Measurements from ENCODE around the gene NDUFAF4. TPM values are rescaled to one million over a fixed set of nuclear protein-coding genes. Genes with fewer than 3 reads are reported as not detected.

NDUFAF4 gene
- total and polyA plus RNA-seq, 2 experiments from 2014 or later, result 19.5 to 79.3 TPM

DNA sequence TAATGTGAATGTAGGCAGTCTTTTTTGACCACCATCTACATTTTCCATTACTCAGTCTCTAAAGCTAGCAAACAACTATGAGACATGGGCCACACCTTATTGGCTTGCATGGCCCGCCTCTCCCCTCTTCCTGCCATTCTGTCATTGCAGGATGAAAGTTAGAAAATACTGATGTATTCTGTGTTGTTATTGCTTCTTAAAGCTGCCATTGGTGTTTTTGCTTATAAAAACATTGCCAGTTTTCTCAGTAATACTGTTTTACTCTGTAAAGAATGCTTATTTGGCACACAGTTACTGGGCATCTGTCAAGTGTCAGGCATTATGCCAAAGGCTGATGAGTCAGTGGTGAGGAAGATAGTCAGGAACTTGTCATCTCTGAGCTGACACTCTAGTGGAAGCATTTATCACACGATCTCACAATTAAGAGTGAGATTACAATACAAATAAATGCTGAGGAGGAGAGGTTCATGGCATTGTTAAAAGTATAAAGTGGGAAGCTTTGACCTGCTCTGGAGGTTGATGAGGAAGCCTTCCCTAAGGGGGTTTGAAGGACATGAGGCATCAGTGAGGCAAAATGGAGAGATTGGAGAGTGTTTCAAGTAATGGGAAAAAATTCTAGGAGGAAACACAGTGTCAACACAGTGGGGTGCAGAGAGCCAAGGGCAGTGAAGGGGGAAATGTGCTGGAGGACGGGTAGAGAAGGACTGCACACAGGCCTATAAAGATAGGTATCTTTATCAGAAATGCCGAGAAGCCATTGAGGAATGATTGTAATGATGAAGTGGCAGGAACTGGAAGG, 41.5 kb upstream of the NDUFAF4 start:
- Histone ChIP-seq H3K4me3 (no peak overlapping the region), H3K27ac (no peak overlapping the region), H3K36me3 (no peaks in the 10 kb centered on the region), H3K4me1 (ENCODE audit: low read depth) (no peaks in the 10 kb centered on the region), H3K9me3 (ENCODE audit: low read depth) (no peaks in the 10 kb centered on the region), H3K27me3 (peaks cover 4% of the 10 kb centered on the region)
- peak in 1 of 2 donors; percentile 54 for DNase-seq (ENCODE audit: low read depth in 1 of 2, low spot score in 1 of 2)
- no peak for TF ChIP-seq CTCF (IDR thresholded peaks at IDR 0.05; ENCODE audit: low read depth, low read length)

GRCh38 chr6:96934087-96934486, 36.4 kb upstream of the NDUFAF4 start:
- DNase-seq (ENCODE audit: low read depth in 1 of 2, low spot score in 1 of 2), result no peak
- H3K27me3 ChIP-seq, result peaks cover 8% of the 10 kb centered on the region
- no peak overlapping the region for H3K4me3 ChIP-seq
- H3K36me3 ChIP-seq, result no peaks in the 10 kb centered on the region
- no peaks in the 10 kb centered on the region for H3K4me1 ChIP-seq (ENCODE audit: low read depth)
- no peaks in the 10 kb centered on the region for H3K9me3 ChIP-seq (ENCODE audit: low read depth)
- H3K27ac ChIP-seq, result no peak overlapping the region
- no peak for TF ChIP-seq CTCF (IDR thresholded peaks at IDR 0.05; ENCODE audit: low read depth, low read length)

GRCh38 chr6:96931198-96931597, 33.5 kb upstream of the NDUFAF4 start:
- H3K4me1 ChIP-seq (ENCODE audit: low read depth), result no peaks in the 10 kb centered on the region
- no peak for TF ChIP-seq CTCF (IDR thresholded peaks at IDR 0.05; ENCODE audit: low read depth, low read length)
- H3K27me3 ChIP-seq, result peaks cover 32% of the 10 kb centered on the region
- H3K4me3 ChIP-seq, result no peak overlapping the region
- H3K36me3 ChIP-seq, result no peaks in the 10 kb centered on the region
- no peak for DNase-seq (ENCODE audit: low read depth in 1 of 2, low spot score in 1 of 2)
- no peak overlapping the region for H3K27ac ChIP-seq
- H3K9me3 ChIP-seq (ENCODE audit: low read depth), result no peaks in the 10 kb centered on the region

DNA sequence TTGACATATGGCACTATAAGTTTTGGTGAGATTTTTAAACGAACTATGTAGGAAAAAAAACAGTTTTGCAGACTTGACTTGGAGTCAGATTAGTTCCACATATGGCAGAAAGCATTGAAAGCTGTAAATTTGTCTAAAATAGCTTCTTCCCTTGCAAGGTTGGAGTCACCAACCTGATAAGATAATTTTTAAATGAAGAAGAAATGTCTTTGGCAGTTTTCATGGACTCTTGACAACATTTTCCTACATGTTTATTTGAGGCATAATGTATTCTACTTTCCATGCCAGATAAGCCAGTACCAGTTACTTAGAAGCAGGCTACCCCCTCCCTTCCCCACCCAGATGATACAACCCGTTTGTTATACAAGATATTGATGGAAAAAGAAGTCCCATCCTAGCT, 32.0 kb upstream of the NDUFAF4 start:
- TF ChIP-seq CTCF (IDR thresholded peaks at IDR 0.05; ENCODE audit: low read depth, low read length), result no peak
- Histone ChIP-seq H3K4me1 (ENCODE audit: low read depth) (no peaks in the 10 kb centered on the region), H3K27ac (no peak overlapping the region), H3K36me3 (no peaks in the 10 kb centered on the region), H3K9me3 (ENCODE audit: low read depth) (no peaks in the 10 kb centered on the region), H3K27me3 (peaks cover 32% of the 10 kb centered on the region), H3K4me3 (no peak overlapping the region)
- DNase-seq (ENCODE audit: low read depth in 1 of 2, low spot score in 1 of 2), result no peak

GRCh38 chr6:96927660-96928059, 30.0 kb upstream of the NDUFAF4 start:
- Histone ChIP-seq H3K4me1 (ENCODE audit: low read depth) (no peaks in the 10 kb centered on the region), H3K4me3 (no peak overlapping the region), H3K27ac (no peak overlapping the region), H3K27me3 (peaks cover 32% of the 10 kb centered on the region), H3K9me3 (ENCODE audit: low read depth) (no peaks in the 10 kb centered on the region), H3K36me3 (no peaks in the 10 kb centered on the region)
- DNase-seq (ENCODE audit: low read depth in 1 of 2, low spot score in 1 of 2), result no peak
- no peak for TF ChIP-seq CTCF (IDR thresholded peaks at IDR 0.05; ENCODE audit: low read depth, low read length)

Data from cardiac muscle cell (in vitro differentiated cells and primary cell).